Cardiac fibroblast (primary cell): ENCODE data around the gene ANXA6.

Source experiments
- DNase-seq, 2 donors: peaks; one replicate each; pipeline versions ENCODE4 v3.0.0 to v3.0.0-alpha.2; 2010; ENCODE audit warnings: low read depth in 2 of 2
- H3K4me3 ChIP-seq, 2 donors: replicated peaks in 1 of 2; 1 replicate in 1 of 2; 2 replicates in 1 of 2; pipeline ENCODE4 v1.5.1; 2011; ENCODE audit warnings: low read depth in 2 of 2, low read length in 2 of 2, mild to moderate bottlenecking in 2 of 2, moderate library complexity in 1 of 2
- CTCF ChIP-seq: IDR thresholded peaks from one replicate; pipeline ENCODE4 v1.5.1; 2011; ENCODE audit warnings: low read depth, mild to moderate bottlenecking, low read length, inconsistent platforms

Gene ANXA6

GRCh38 chr5:151186538-151186937 lies 29.0 kb upstream of the ANXA6 start:
- no peak overlapping the region for H3K4me3 ChIP-seq
- no peak for TF ChIP-seq CTCF
- peak in 1 of 2 donors; percentile 20 for DNase-seq

GRCh38 chr5:151186052-151186451 lies 28.5 kb upstream of the ANXA6 start:
- no peak for DNase-seq
- TF ChIP-seq CTCF = no peak
- H3K4me3 ChIP-seq = no peak overlapping the region

- TF ChIP-seq CTCF = no peak
Measured at GRCh38 chr5:151184316-151185042, 26.9 kb upstream of the ANXA6 start.

GRCh38 chr5:151183456-151184245 lies 26.1 kb upstream of the ANXA6 start:
- TF ChIP-seq CTCF = no peak
- H3K4me3 ChIP-seq = no peak overlapping the region

More at GRCh38 chr5:151184316-151185042, 26.9 kb upstream of the ANXA6 start:
- no peak overlapping the region for H3K4me3 ChIP-seq
- peak in 1 of 2 donors; percentile 8 for DNase-seq

GRCh38 chr5:151182976-151183375 lies 25.4 kb upstream of the ANXA6 start:
- no peak for TF ChIP-seq CTCF
- no peak overlapping the region for H3K4me3 ChIP-seq
- DNase-seq = no peak

More at GRCh38 chr5:151183456-151184245, 26.1 kb upstream of the ANXA6 start:
- peak in 1 of 2 donors; percentile 34 for DNase-seq

GRCh38 chr5:151182524-151182900 lies 24.9 kb upstream of the ANXA6 start:
- no peak for DNase-seq
- no peak overlapping the region for H3K4me3 ChIP-seq
- TF ChIP-seq CTCF = no peak
